GM23338 (cell line): ENCODE data around the gene SF3B2. TPM values are rescaled to one million over a fixed set of nuclear protein-coding genes. Genes with fewer than 3 reads are reported as not detected.

Experiments
- ATAC-seq: fragments of 200-7000 bp; cut with Tn5 transposase; 3 replicates; pipeline ENCODE4 v1.9.1; 2020
- DNase-seq: peaks from one replicate; pipeline ENCODE4 v3.0.0-alpha.2; 2015; ENCODE audit warnings: low spot score
- H2AFZ ChIP-seq: fragments of 200-600 bp; sonication (generic); 2 replicates; pipeline ENCODE4 v1.8.0; 2016; ENCODE audit warnings: antibody characterized with exemption, mild to moderate bottlenecking, moderate library complexity
- H3F3A ChIP-seq: fragments of 200-600 bp; sonication (generic); replicated peaks from 2 replicates; pipeline ENCODE4 v1.8.0; 2017; ENCODE audit warnings: antibody characterized with exemption, mixed run types, low read depth
- H3K27ac ChIP-seq: fragments of 200-600 bp; sonication (generic); 2 replicates; pipeline ENCODE4 v1.6.1; 2016; ENCODE audit warnings: low read depth
- H3K27me3 ChIP-seq: fragments of 200-600 bp; sonication (generic); 2 replicates; pipeline ENCODE4 v1.8.0; 2016; ENCODE audit warnings: mild to moderate bottlenecking, mixed run types, moderate library complexity; ENCODE audit not compliant: insufficient read depth
- H3K36me3 ChIP-seq: fragments of 200-600 bp; sonication (generic); 2 replicates; pipeline ENCODE4 v1.8.0; 2016; ENCODE audit warnings: mild to moderate bottlenecking; ENCODE audit not compliant: insufficient read depth
- H3K4me1 ChIP-seq: fragments of 200-600 bp; sonication (generic); 2 replicates; pipeline ENCODE4 v1.8.0; 2016; ENCODE audit warnings: mild to moderate bottlenecking, moderate library complexity; ENCODE audit not compliant: insufficient read depth
- H3K4me2 ChIP-seq: fragments of 200-600 bp; sonication (generic); 2 replicates; pipeline ENCODE4 v1.7.1; 2017; ENCODE audit warnings: mixed run types
- H3K4me3 ChIP-seq: fragments of 200-600 bp; sonication (generic); 2 replicates; pipeline ENCODE4 v1.6.1; 2016; ENCODE audit warnings: mixed run types
- H3K79me2 ChIP-seq: fragments of 200-600 bp; sonication (generic); replicated peaks from 2 replicates; pipeline ENCODE4 v1.8.0; 2017; ENCODE audit warnings: mild to moderate bottlenecking; ENCODE audit not compliant: insufficient read depth
- H3K9me2 ChIP-seq: fragments of 200-600 bp; sonication (generic); 2 replicates; pipeline ENCODE4 v1.8.0; 2017; ENCODE audit not compliant: insufficient read depth
- H4K20me1 ChIP-seq: fragments of 200-600 bp; sonication (generic); replicated peaks from 2 replicates; pipeline ENCODE4 v1.8.0; 2017; ENCODE audit warnings: mild to moderate bottlenecking; ENCODE audit not compliant: insufficient read depth
- H3K27ac Mint-ChIP-seq: 2 replicates; pipeline ENCODE4 v1.8.0; 2020; ENCODE audit warnings: inconsistent platforms, mild to moderate bottlenecking, moderate library complexity, mixed read lengths
- H3K27me3 Mint-ChIP-seq: 3 replicates; pipeline ENCODE4 v1.8.0; 2022; ENCODE audit warnings: low read depth, mild to moderate bottlenecking, moderate library complexity, mixed read lengths, inconsistent platforms; ENCODE audit not compliant: insufficient read depth, poor library complexity
- H3K36me3 Mint-ChIP-seq: 3 replicates; pipeline ENCODE4 v1.8.0; 2021; ENCODE audit warnings: low read depth, mild to moderate bottlenecking, inconsistent platforms, moderate library complexity, mixed read lengths
- H3K4me1 Mint-ChIP-seq: 3 replicates; pipeline ENCODE4 v1.8.0; 2020; ENCODE audit warnings: mild to moderate bottlenecking, inconsistent platforms, mixed read lengths
- H3K4me3 Mint-ChIP-seq: 3 replicates; pipeline ENCODE4 v1.8.0; 2021; ENCODE audit warnings: moderate library complexity, mild to moderate bottlenecking, inconsistent platforms, mixed read lengths
- H3K9me3 Mint-ChIP-seq: 3 replicates; pipeline ENCODE4 v1.8.0; 2020; ENCODE audit warnings: moderate library complexity, mild to moderate bottlenecking, inconsistent platforms, mixed read lengths
- CREB1 ChIP-seq: fragments of 250-450 bp; sonication (Bioruptor Pico); IDR thresholded peaks from 2 replicates; pipeline ENCODE4 v1.5.0; 2020; ENCODE audit warnings: low read depth, mild to moderate bottlenecking, moderate library complexity
- CTCF ChIP-seq, 2 experiments: fragments of 200-600 bp in 1 of 2; sonication (generic) in 1 of 2; conservative IDR thresholded peaks; 2 replicates each; pipeline versions ENCODE4 v1.5.1 to v1.6.1; 2016 to 2017; ENCODE audit warnings: antibody characterized with exemption in 2 of 2, low read depth in 2 of 2, mild to moderate bottlenecking in 2 of 2, moderate library complexity in 1 of 2
- ETS1 ChIP-seq: IDR thresholded peaks from 2 replicates; pipeline ENCODE4 v1.6.1; 2016; ENCODE audit warnings: antibody characterized with exemption
- EZH2 ChIP-seq: fragments of 200-600 bp; sonication (generic); IDR thresholded peaks from one replicate; pipeline ENCODE4 v1.8.0; 2017; ENCODE audit warnings: antibody characterized with exemption, mild to moderate bottlenecking, low read depth; ENCODE audit not compliant: unreplicated experiment
- EZH2phosphoT487 ChIP-seq: fragments of 200-600 bp; sonication (generic); IDR thresholded peaks from one replicate; pipeline ENCODE4 v1.8.1; 2018; ENCODE audit warnings: antibody characterized with exemption; ENCODE audit not compliant: unreplicated experiment
- JUNB ChIP-seq: IDR thresholded peaks from one replicate; pipeline ENCODE4 v1.6.1; 2016; ENCODE audit warnings: antibody characterized with exemption; ENCODE audit not compliant: unreplicated experiment
- NANOG ChIP-seq: IDR thresholded peaks from 2 replicates; pipeline ENCODE4 v1.6.1; 2016; ENCODE audit warnings: antibody characterized with exemption, borderline replicate concordance
- POLR2AphosphoS5 ChIP-seq: IDR thresholded peaks from 2 replicates; pipeline ENCODE4 v1.6.1; 2016; ENCODE audit warnings: antibody characterized with exemption, low read depth
- REST ChIP-seq: IDR thresholded peaks from one replicate; pipeline ENCODE4 v1.6.1; 2018; ENCODE audit warnings: antibody characterized with exemption; ENCODE audit not compliant: unreplicated experiment
- STAT1 ChIP-seq: IDR thresholded peaks from one replicate; pipeline ENCODE4 v1.6.1; 2016; ENCODE audit warnings: antibody characterized with exemption; ENCODE audit not compliant: unreplicated experiment
- ZNF114 ChIP-seq: fragments of 250-450 bp; sonication (Bioruptor Pico); IDR thresholded peaks from 2 replicates; pipeline ENCODE4 v1.5.0; 2020; ENCODE audit warnings: mild to moderate bottlenecking, moderate library complexity
- ZNF331 ChIP-seq: fragments of 250-450 bp; sonication (Bioruptor Pico); IDR thresholded peaks from 2 replicates; pipeline ENCODE4 v1.5.0; 2020; ENCODE audit warnings: low read depth, mild to moderate bottlenecking, moderate library complexity
- ZNF462 ChIP-seq: fragments of 250-450 bp; sonication (Bioruptor Pico); IDR thresholded peaks from 2 replicates; pipeline ENCODE4 v1.5.0; 2020; ENCODE audit warnings: mild to moderate bottlenecking, moderate library complexity
- polyA plus RNA-seq: library from polyadenylated mRNA; unstranded; fragments of >200 nt; fragmentation: Nextera tagmentation; extraction: Ambion mirVana; gene quantifications from 2 replicates; pipeline ENCODE4 v1.2.1, GENCODE V29; 2016
- total RNA-seq: library from RNA; depleted of rRNA; stranded (reverse); fragments of >200 nt; shearing (Covaris generic); gene quantifications from 2 replicates; pipeline ENCODE4 v1.2.3, GENCODE V29; 2014

The SF3B2 gene
- total and polyA plus RNA-seq, 2 experiments from 2014 or later, result 173 to 180 TPM

GRCh38 chr11:66089067-66089466, 36.9 kb downstream of the SF3B2 start:
- H3K79me2 ChIP-seq, result peaks cover 26% of the 10 kb centered on the region
- no peak overlapping the region for H3K4me3 Mint-ChIP-seq
- H3K27ac Mint-ChIP-seq, result no peak overlapping the region
- no peaks in the 10 kb centered on the region for H3K9me2 ChIP-seq
- ATAC-seq (no peak), DNase-seq (no peak)
- H3K27ac ChIP-seq, result no peak overlapping the region
- H4K20me1 ChIP-seq, result 0 out of 2 replicates have a peak, but pooled peaks cover 11% of the 10 kb centered on the region
- TF ChIP-seq STAT1 (no peak), ZNF331 (CRISPR knock-in tag) (no peak), CREB1 (no peak), ZNF114 (CRISPR knock-in tag) (no peak), POLR2AphosphoS5 (no peak), REST (no peak), ETS1 (no peak), EZH2phosphoT487 (no peak), EZH2 (no peak), NANOG (no peak), ZNF462 (CRISPR knock-in tag) (no peak), CTCF (conservative IDR thresholded peaks at IDR 0.05; ENCODE audit: low read depth in 2 of 2) (no peak), JUNB (no peak)
- no peaks in the 10 kb centered on the region; the same call in 2 of the 3 replicates for H3K4me1 Mint-ChIP-seq
- H2AFZ ChIP-seq, result no peak overlapping the region
- no peaks in the 10 kb centered on the region for H3F3A ChIP-seq
- H3K36me3 ChIP-seq, result no peaks in the 10 kb centered on the region
- H3K4me3 ChIP-seq, result no peak overlapping the region
- H3K4me2 ChIP-seq, result no peak overlapping the region
- H3K9me3 Mint-ChIP-seq, result peaks cover 3% of the 10 kb centered on the region; the same call in 1 of the 3 replicates
- H3K4me1 ChIP-seq, result no peaks in the 10 kb centered on the region
- no peaks in the 10 kb centered on the region for H3K27me3 ChIP-seq
- H3K27me3 Mint-ChIP-seq, result no peaks in the 10 kb centered on the region
- H3K36me3 Mint-ChIP-seq, result no peaks in the 10 kb centered on the region
